ENCODE data around the gene RNPEPL1. TPM values are rescaled to one million over a fixed set of nuclear protein-coding genes. Genes with fewer than 3 reads are reported as not detected.
"Not testable (repeated sequence)": the region's sequence is repeated elsewhere in the genome, so short reads cannot be mapped to it uniquely, and the experiment has no call there.

Gene RNPEPL1
- total RNA-seq, 1 experiment from 2014 or later: 101 TPM

- no peaks in the 10 kb centered on the region for H3K9me2 ChIP-seq (ENCODE audit: insufficient read depth)
- H3K4me2 ChIP-seq: peak overlapping the region; percentile 90
- TF ChIP-seq CTCF (conservative IDR thresholded peaks at IDR 0.05) (no peak), EZH2 (IDR thresholded peaks at IDR 0.05; ENCODE audit: low read depth) (no peak)
- H2AFZ ChIP-seq: peak overlapping the region; percentile 73; the same call in 1 of the 2 replicates
- H3K27me3 ChIP-seq (ENCODE audit: insufficient read depth, low read depth): no peaks in the 10 kb centered on the region
- H3K9me3 ChIP-seq (ENCODE audit: insufficient read depth, low read depth): no peaks in the 10 kb centered on the region
- peaks cover 30% of the 10 kb centered on the region for H4K20me1 ChIP-seq (ENCODE audit: insufficient read depth)
- intact Hi-C loops (cut with micrococcal nuclease; ENCODE audit: unreplicated experiment): loop anchor here (1.0 to 10.0 kb wide), 6 partner anchors 19 to 496 kb away; partner anchors contain the start of gene CAPN10
- DNase-seq: peak; percentile 94 to 100
- CTCF ChIA-PET: interaction anchor here (0.9 to 2.4 kb wide), 3 partner anchors 9 to 47 kb away, joined by 5 to 10 read pairs (median 9); partner anchors contain the start of gene CAPN10
- H3F3A ChIP-seq (ENCODE audit: insufficient read depth, low read depth): peaks cover 41% of the 10 kb centered on the region
- POLR2A ChIA-PET (ENCODE audit: unreplicated experiment): interaction anchor here (0.6 to 1.5 kb wide), 7 partner anchors 19 to 1126 kb away, joined by 3 to 17 read pairs (median 5); partner anchors contain the start of genes CAPN10 and DTYMK
- peaks cover 55% of the 10 kb centered on the region for H3K4me1 ChIP-seq (replicated peaks; ENCODE audit: insufficient read depth)
- peak overlapping the region; percentile 75 for H3K4me3 ChIP-seq
- BruUV-seq (replicated peaks): no TSS peak
- H3K36me3 ChIP-seq (ENCODE audit: low read depth): peaks cover 18% of the 10 kb centered on the region
- peaks cover 74% of the 10 kb centered on the region for H3K79me2 ChIP-seq (ENCODE audit: low read depth)
- H3K27ac ChIP-seq: peak overlapping the region; percentile 95
Observed at GRCh38 chr2:240560480-240561324, 7.6 kb upstream of the RNPEPL1 start.

GRCh38 chr2:240561325-240561971, 6.8 kb upstream of the RNPEPL1 start:
- peaks cover 67% of the 10 kb centered on the region for H3K79me2 ChIP-seq (ENCODE audit: low read depth)
- peaks cover 60% of the 10 kb centered on the region for H3K4me1 ChIP-seq (replicated peaks; ENCODE audit: insufficient read depth)
- peak overlapping the region; percentile 95 for H3K27ac ChIP-seq
- no peaks in the 10 kb centered on the region for H3K9me2 ChIP-seq (ENCODE audit: insufficient read depth)
- no peaks in the 10 kb centered on the region for H3K27me3 ChIP-seq (ENCODE audit: insufficient read depth, low read depth)
- peaks cover 24% of the 10 kb centered on the region for H4K20me1 ChIP-seq (ENCODE audit: insufficient read depth)
- peaks cover 18% of the 10 kb centered on the region for H3K36me3 ChIP-seq (ENCODE audit: low read depth)
- no peak for TF ChIP-seq EZH2 (IDR thresholded peaks at IDR 0.05; ENCODE audit: low read depth)
- TF ChIP-seq CTCF (conservative IDR thresholded peaks at IDR 0.05): peak; percentile 35
- 0 out of 2 replicates have a peak overlapping the region, but pooled peaks have one; percentile 5 for H2AFZ ChIP-seq
- ChIA-PET POLR2A (ENCODE audit: unreplicated experiment) (interaction anchor here (0.6 to 1.5 kb wide), 6 partner anchors 18 to 1125 kb away, joined by 3 to 17 read pairs (median 6); partner anchors contain the start of genes CAPN10 and DTYMK), CTCF (interaction anchor here (0.9 to 2.4 kb wide), 3 partner anchors 8 to 47 kb away, joined by 5 to 10 read pairs (median 9); partner anchors contain the start of gene CAPN10)
- peaks cover 46% of the 10 kb centered on the region for H3F3A ChIP-seq (ENCODE audit: insufficient read depth, low read depth)
- DNase-seq: peak; percentile 48 to 96
- intact Hi-C loops (cut with micrococcal nuclease; ENCODE audit: unreplicated experiment): loop anchor here (1.0 to 10.0 kb wide), 6 partner anchors 18 to 497 kb away; partner anchors contain the start of gene CAPN10
- H3K9me3 ChIP-seq (ENCODE audit: insufficient read depth, low read depth): no peaks in the 10 kb centered on the region
- TSS peak; percentile 57 for BruUV-seq (replicated peaks)
- peak overlapping the region; percentile 75 for H3K4me3 ChIP-seq
- H3K4me2 ChIP-seq: peak overlapping the region; percentile 89

- intact Hi-C loops (cut with micrococcal nuclease; ENCODE audit: unreplicated experiment): loop anchor here (10.0 kb wide), 2 partner anchors 408 to 498 kb away; no protein-coding TSS in a partner anchor
- peaks cover 55% of the 10 kb centered on the region for H3K79me2 ChIP-seq (ENCODE audit: low read depth)
- H3K4me2 ChIP-seq: peak overlapping the region; percentile 99
- CTCF ChIA-PET; H2AFZ ChIP-seq; H3K9me2 ChIP-seq (ENCODE audit: insufficient read depth); H3K27me3 ChIP-seq (ENCODE audit: insufficient read depth, low read depth); H3K4me3 ChIP-seq; H3K9me3 ChIP-seq (ENCODE audit: insufficient read depth, low read depth); DNase-seq; BruUV-seq (replicated peaks); POLR2A ChIA-PET (ENCODE audit: unreplicated experiment): not testable (repeated sequence)
- peak overlapping the region; percentile 95; the same call in 1 of the 2 replicates for H3K27ac ChIP-seq
- H3K4me1 ChIP-seq (replicated peaks; ENCODE audit: insufficient read depth): peaks cover 73% of the 10 kb centered on the region
- H3F3A ChIP-seq (ENCODE audit: insufficient read depth, low read depth): peaks cover 46% of the 10 kb centered on the region
- H3K36me3 ChIP-seq (ENCODE audit: low read depth): peaks cover 18% of the 10 kb centered on the region
- H4K20me1 ChIP-seq (ENCODE audit: insufficient read depth): peaks cover 15% of the 10 kb centered on the region
Observed at GRCh38 chr2:240563231-240563630, 5.1 kb upstream of the RNPEPL1 start.
